K562 (cell line): ENCODE data around the gene LBP. TPM values are rescaled to one million over a fixed set of nuclear protein-coding genes. Genes with fewer than 3 reads are reported as not detected.

Experiments used
- ATAC-seq: fragments of 200-7000 bp; cut with Tn5 transposase; 3 replicates; pipeline ENCODE4 v1.9.1; 2020; ENCODE audit warnings: moderate library complexity
- BruUV-seq: library from RNA; stranded (reverse); fragments of 400-500 nt; replicated peaks from 2 replicates; lab custom pipeline; 2021; lab: Mats Ljungman, UMichigan
- CTCF ChIA-PET: fragments of 300-600 bp; formaldehyde crosslinking; extraction: SDS; loops from one replicate; lab custom pipeline; 2021; ENCODE audit warnings: low intra/inter-chr PET ratio; lab: Yijun Ruan, JAX
- POLR2A ChIA-PET: fragments of 300-600, 350-650 bp; sonication (Branson Sonifier 250); formaldehyde crosslinking; extraction: SDS; loops from one replicate; lab custom pipeline; 2021; ENCODE audit warnings: antibody characterized with exemption, inconsistent platforms; lab: Yijun Ruan, JAX
- DNase-seq, 4 experiments: peaks; one replicate each; pipeline versions ENCODE4 v3.0.0 to v3.0.0-alpha.2; 2011 to 2018; ENCODE audit warnings: low spot score in 3 of 4, mixed read lengths in 3 of 4; ENCODE audit errors: extremely low read depth in 1 of 4
- FAIRE-seq: peaks from 2 replicates; lab custom pipeline; 2011; peaks lifted over from hg19 to GRCh38; lab: Jason Lieb, UNC
- H2AFZ ChIP-seq: 2 replicates; pipeline ENCODE4 v1.6.0; 2011; ENCODE audit warnings: low read depth, low read length, control low read depth, inconsistent platforms
- H3K27ac ChIP-seq: fragments of 200-600 bp; 3 replicates; pipeline ENCODE4 v1.8.0; 2011; ENCODE audit warnings: low read depth, mild to moderate bottlenecking, control low read depth, inconsistent platforms, low read length, moderate library complexity, mixed read lengths; ENCODE audit errors: extremely low read depth
- H3K27me3 ChIP-seq, 2 experiments: fragments of 300-600 bp in 1 of 2; 2 replicates in 1 of 2; 3 replicates in 1 of 2; pipeline versions ENCODE4 v1.6.0 to v1.8.0; 2011; ENCODE audit warnings: inconsistent platforms in 2 of 2, low read length in 2 of 2, mild to moderate bottlenecking in 1 of 2, mixed read lengths in 1 of 2, moderate library complexity in 1 of 2; ENCODE audit not compliant: control insufficient read depth in 2 of 2, insufficient read depth in 2 of 2
- H3K36me3 ChIP-seq: fragments of 300-600 bp; 3 replicates; pipeline ENCODE4 v1.8.0; 2011; ENCODE audit warnings: mild to moderate bottlenecking, low read length, inconsistent platforms; ENCODE audit not compliant: control insufficient read depth, insufficient read depth
- H3K4me1 ChIP-seq, 2 experiments: fragments of 200-600 bp in 1 of 2; replicated peaks in 1 of 2; 2 replicates in 1 of 2; 3 replicates in 1 of 2; pipeline versions ENCODE4 v1.5.1 to v1.8.0; 2011; ENCODE audit warnings: inconsistent platforms in 2 of 2, low read length in 2 of 2, mild to moderate bottlenecking in 1 of 2, mixed read lengths in 1 of 2, moderate library complexity in 1 of 2; ENCODE audit not compliant: control insufficient read depth in 2 of 2, insufficient read depth in 2 of 2
- H3K4me2 ChIP-seq: 2 replicates; pipeline ENCODE4 v1.6.1; 2011; ENCODE audit warnings: low read length, control low read depth, inconsistent platforms, mixed read lengths; ENCODE audit not compliant: insufficient read depth
- H3K4me3 ChIP-seq: fragments of 200-600 bp; sonication (generic), shearing (Covaris generic); 2 replicates; pipeline ENCODE4 v1.5.1; 2016; ENCODE audit warnings: control low read depth, inconsistent platforms
- H3K79me2 ChIP-seq: fragments of 200-600 bp; 3 replicates; pipeline ENCODE4 v1.8.0; 2011; ENCODE audit warnings: low read length, inconsistent platforms; ENCODE audit not compliant: control insufficient read depth, insufficient read depth
- H3K9ac ChIP-seq, 2 experiments: 2 replicates each; pipeline versions ENCODE4 v1.6.0 to v1.6.1; 2011; ENCODE audit warnings: low read depth in 2 of 2, low read length in 2 of 2, control low read depth in 1 of 2, inconsistent platforms in 1 of 2, mild to moderate bottlenecking in 1 of 2, mixed read lengths in 1 of 2; ENCODE audit not compliant: insufficient read depth in 1 of 2
- H3K9me1 ChIP-seq: one replicate; pipeline ENCODE4 v1.6.0; 2011; ENCODE audit warnings: inconsistent platforms, mild to moderate bottlenecking, low read length, moderate library complexity; ENCODE audit not compliant: control insufficient read depth, insufficient read depth
- H3K9me3 ChIP-seq: replicated peaks from 2 replicates; pipeline ENCODE4 v1.5.1; 2011; ENCODE audit warnings: low read depth, low read length, inconsistent platforms; ENCODE audit not compliant: control insufficient read depth, insufficient read depth
- H4K20me1 ChIP-seq: replicated peaks from 2 replicates; pipeline ENCODE4 v1.6.1; 2011; ENCODE audit warnings: low read length, inconsistent platforms, mixed read lengths; ENCODE audit not compliant: control insufficient read depth, insufficient read depth
- ADNP ChIP-seq: fragments of 200-800 bp; sonication (Bioruptor generic); IDR thresholded peaks from 2 replicates; pipeline ENCODE4 v1.6.1; 2016; ENCODE audit warnings: missing genetic modification characterization, missing compliant biosample characterization
- ESRRA ChIP-seq: fragments of 450-650 bp; IDR thresholded peaks from 2 replicates; pipeline ENCODE4 v1.6.1; 2014; ENCODE audit warnings: low read depth, mild to moderate bottlenecking, moderate library complexity, borderline replicate concordance
- PTTG1 ChIP-seq: fragments of 450-650 bp; IDR thresholded peaks from 2 replicates; pipeline ENCODE4 v1.6.1; 2016; ENCODE audit warnings: low read depth, mild to moderate bottlenecking, missing genetic modification characterization, missing compliant biosample characterization
- RBM25 ChIP-seq: fragments of 200-400 bp; formaldehyde crosslinking; IDR thresholded peaks from 2 replicates; pipeline ENCODE4 v1.6.1; 2018; ENCODE audit warnings: low read length, low read depth, moderate library complexity; ENCODE audit not compliant: severe bottlenecking
- SAP30 ChIP-seq: fragments of 200-600 bp; sonication (generic); IDR thresholded peaks from 2 replicates; pipeline ENCODE4 v1.6.1; 2012; ENCODE audit warnings: borderline replicate concordance, low read depth, mild to moderate bottlenecking, moderate library complexity, low read length, control low read depth, inconsistent platforms; ENCODE audit not compliant: insufficient read depth, poor library complexity, severe bottlenecking
- SMARCA5 ChIP-seq: fragments of 450-650 bp; IDR thresholded peaks from 2 replicates; pipeline ENCODE4 v1.6.1; 2016
- ZBTB12 ChIP-seq: fragments of 250-450 bp; sonication (Bioruptor Pico); IDR thresholded peaks from 2 replicates; pipeline ENCODE4 v1.4.0; 2020
- ZFPM2 ChIP-seq: fragments of 250-450 bp; sonication (Bioruptor Pico); IDR thresholded peaks from 2 replicates; pipeline ENCODE4 v1.5.1; 2022; ENCODE audit warnings: mild to moderate bottlenecking
- ZNF232 ChIP-seq: sonication (generic); formaldehyde crosslinking; IDR thresholded peaks from 2 replicates; pipeline ENCODE4 v1.8.0; 2022; ENCODE audit warnings: mild to moderate bottlenecking, missing genetic modification reagents
- WGBS: fragments of 100-300 bp; shearing (Covaris generic); methylation state at CpG from one replicate; pipeline ENCODE4 v1.1.6; 2016; ENCODE audit warnings: low coverage, mixed read lengths; ENCODE audit not compliant: insufficient coverage; ENCODE audit errors: missing lambda C conversion rate; 5-methylcytosine and 5-hydroxymethylcytosine counted together
- in situ Hi-C: fragments of 300-500 bp; cut with MboI; formaldehyde crosslinking; loops from 4 replicates; pipeline ENCODE4 v1.15.0; 2018; ENCODE audit warnings: inconsistent platforms, mixed read lengths
- intact Hi-C: fragments of 100-400 bp; cut with micrococcal nuclease; formaldehyde crosslinking; loops from 2 replicates; pipeline ENCODE4 v1.14.2; 2022
- polyA plus RNA-seq, 8 experiments: library from polyadenylated mRNA; depleted of rRNA in 4 of 8; stranded (reverse) in 5 of 8; unstranded in 3 of 8; fragments of >200 nt; fragmentation: Nextera tagmentation in 2 of 8; fragmentation: Illumina TruSeq in 1 of 8; extraction: Ambion mirVana in 2 of 8; extraction: Trizol in 1 of 8; gene quantifications; 2 replicates each; pipeline versions ENCODE4 v1.2.1 to v1.2.3, GENCODE V29; 2011 to 2014; ENCODE audit warnings: inconsistent platforms in 1 of 8, missing spikeins in 1 of 8
- total RNA-seq, 7 experiments: library from RNA; depleted of rRNA in 6 of 7; stranded (reverse); fragments of >200 nt in 6 of 7; fragmentation: Illumina TruSeq in 2 of 7; extraction: Trizol in 2 of 7; gene quantifications; 2 replicates each; pipeline versions ENCODE4 v1.2.1 to v1.2.3, GENCODE V29; 2011 to 2021; ENCODE audit warnings: low replicate concordance in 1 of 7
- TF ChIP-seq, protein P1 (sequence below): fragments of 450-650 bp; IDR thresholded peaks from 2 replicates; pipeline ENCODE4 v1.6.1; 2016
- TF ChIP-seq, protein P2 (sequence below): fragments of 250-450 bp; sonication (Bioruptor Pico); IDR thresholded peaks from 2 replicates; pipeline ENCODE4 v1.4.0; 2020; ENCODE audit warnings: mild to moderate bottlenecking

The LBP gene
- total and polyA plus RNA-seq, 9 of the 15 experiments (the other 6 are each of a cell fraction or from before 2014, with no cell fraction given): 0.06 to 0.31 (median 0.09) TPM; not detected in 3

GRCh38 chr20:38308047-38308438, 38.2 kb upstream of the LBP start:
- no peak overlapping the region for H3K4me3 ChIP-seq
- no peaks in the 10 kb centered on the region for H3K9me1 ChIP-seq
- POLR2A ChIA-PET: interaction anchor here (0.6 to 1.1 kb wide), 3 partner anchors 22 to 392 kb away, joined by 3 to 4 read pairs (median 3); no protein-coding TSS in a partner anchor
- intact Hi-C loops (no loop called here), in situ Hi-C loops (no loop called here)
- 0 out of 2 replicates have a peak, but pooled peaks cover 6% of the 10 kb centered on the region for H3K9me3 ChIP-seq
- H3K4me2 ChIP-seq: no peak overlapping the region
- peaks cover 0 to 6% of the 10 kb centered on the region in 2 experiments; a peak in 1 of 5 replicates for H3K4me1 ChIP-seq
- no peak overlapping the region for H3K9ac ChIP-seq
- BruUV-seq: no TSS peak
- H3K27ac ChIP-seq: no peak overlapping the region
- H3K36me3 ChIP-seq: no peaks in the 10 kb centered on the region
- no peak for DNase-seq
- H4K20me1 ChIP-seq: no peaks in the 10 kb centered on the region
- no peak for TF ChIP-seq ZFPM2 (CRISPR knock-in tag)
- TF ChIP-seq SAP30: no peak
- TF ChIP-seq, protein P1, sequence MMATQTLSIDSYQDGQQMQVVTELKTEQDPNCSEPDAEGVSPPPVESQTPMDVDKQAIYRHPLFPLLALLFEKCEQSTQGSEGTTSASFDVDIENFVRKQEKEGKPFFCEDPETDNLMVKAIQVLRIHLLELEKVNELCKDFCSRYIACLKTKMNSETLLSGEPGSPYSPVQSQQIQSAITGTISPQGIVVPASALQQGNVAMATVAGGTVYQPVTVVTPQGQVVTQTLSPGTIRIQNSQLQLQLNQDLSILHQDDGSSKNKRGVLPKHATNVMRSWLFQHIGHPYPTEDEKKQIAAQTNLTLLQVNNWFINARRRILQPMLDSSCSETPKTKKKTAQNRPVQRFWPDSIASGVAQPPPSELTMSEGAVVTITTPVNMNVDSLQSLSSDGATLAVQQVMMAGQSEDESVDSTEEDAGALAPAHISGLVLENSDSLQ: peak; percentile 50; the same call in 1 of the 2 replicates
- TF ChIP-seq, all 486 proteins: peak for 1
- CTCF ChIA-PET: no interaction called here
- Histone ChIP-seq H3K27me3 (peaks cover 10 to 24% of the 10 kb centered on the region in 2 experiments), H2AFZ (no peak overlapping the region), H3K79me2 (no peaks in the 10 kb centered on the region)
- 0% methylated on average over 4 of the region's 4 CpGs for WGBS
- ATAC-seq (no peak), FAIRE-seq (no peak)

- BruUV-seq: no TSS peak
- no peak overlapping the region for H3K4me2 ChIP-seq
- no peaks in the 10 kb centered on the region for H4K20me1 ChIP-seq
- no peaks in the 10 kb centered on the region for H3K9me1 ChIP-seq
- H3K4me1 ChIP-seq: peaks cover 0 to 6% of the 10 kb centered on the region in 2 experiments; a peak in 1 of 5 replicates
- WGBS: 0% methylated on average over 1 of the region's 1 CpG
- no peak overlapping the region for H3K27ac ChIP-seq
- H2AFZ ChIP-seq: no peak overlapping the region
- no peaks in the 10 kb centered on the region for H3K79me2 ChIP-seq
- no peak overlapping the region for H3K9ac ChIP-seq
- no peak overlapping the region for H3K4me3 ChIP-seq
- no peaks in the 10 kb centered on the region for H3K36me3 ChIP-seq
- no peak for ATAC-seq
- in situ Hi-C loops (no loop called here), intact Hi-C loops (no loop called here)
- CTCF ChIA-PET: no interaction called here
- DNase-seq: no peak
- 0 out of 2 replicates have a peak, but pooled peaks cover 6% of the 10 kb centered on the region for H3K9me3 ChIP-seq
- no peak for FAIRE-seq
- peaks cover 10 to 24% of the 10 kb centered on the region in 2 experiments for H3K27me3 ChIP-seq
- POLR2A ChIA-PET: interaction anchor here (0.5 to 1.1 kb wide), 3 partner anchors 22 to 99 kb away, joined by 3 to 4 read pairs (median 3); no protein-coding TSS in a partner anchor
- TF ChIP-seq PTTG1 (tag): no peak
- TF ChIP-seq RBM25: peak; percentile 61
- no peak for TF ChIP-seq ZNF232 (CRISPR knock-in tag)
- TF ChIP-seq, protein P2, sequence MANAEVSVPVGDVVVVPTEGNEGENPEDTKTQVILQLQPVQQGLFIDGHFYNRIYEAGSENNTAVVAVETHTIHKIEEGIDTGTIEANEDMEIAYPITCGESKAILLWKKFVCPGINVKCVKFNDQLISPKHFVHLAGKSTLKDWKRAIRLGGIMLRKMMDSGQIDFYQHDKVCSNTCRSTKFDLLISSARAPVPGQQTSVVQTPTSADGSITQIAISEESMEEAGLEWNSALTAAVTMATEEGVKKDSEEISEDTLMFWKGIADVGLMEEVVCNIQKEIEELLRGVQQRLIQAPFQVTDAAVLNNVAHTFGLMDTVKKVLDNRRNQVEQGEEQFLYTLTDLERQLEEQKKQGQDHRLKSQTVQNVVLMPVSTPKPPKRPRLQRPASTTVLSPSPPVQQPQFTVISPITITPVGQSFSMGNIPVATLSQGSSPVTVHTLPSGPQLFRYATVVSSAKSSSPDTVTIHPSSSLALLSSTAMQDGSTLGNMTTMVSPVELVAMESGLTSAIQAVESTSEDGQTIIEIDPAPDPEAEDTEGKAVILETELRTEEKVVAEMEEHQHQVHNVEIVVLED: no peak
- TF ChIP-seq ESRRA: no peak
- TF ChIP-seq ADNP (tag): 0 out of 2 replicates have a peak, but pooled peaks have one; percentile 32
- TF ChIP-seq ZBTB12 (CRISPR knock-in tag): no peak
- TF ChIP-seq SMARCA5: no peak
Measured at GRCh38 chr20:38308447-38308846, 37.8 kb upstream of the LBP start.
